HuH-7.5 (cell line): Measurements from ENCODE around the gene PLAGL2.
"Not testable (repeated sequence)": the region's sequence is repeated elsewhere in the genome, so short reads cannot be mapped to it uniquely, and the experiment has no call there.

Source experiments
- DNase-seq: peaks from one replicate; pipeline ENCODE4 v3.0.0; 2011; ENCODE audit warnings: low spot score

PLAGL2 gene

GRCh38 chr20:32207626-32208498 lies at the start of gene PLAGL2, which contains the start of gene POFUT1:
PLAGL2 (minus strand) TSS chr20:32207743; CDS start chr20:32202178, 5,565 bp downstream.
POFUT1 (plus strand) TSS chr20:32207880; CDS start chr20:32207942, 62 bp downstream.
- peak; percentile 99 for DNase-seq

DNA sequence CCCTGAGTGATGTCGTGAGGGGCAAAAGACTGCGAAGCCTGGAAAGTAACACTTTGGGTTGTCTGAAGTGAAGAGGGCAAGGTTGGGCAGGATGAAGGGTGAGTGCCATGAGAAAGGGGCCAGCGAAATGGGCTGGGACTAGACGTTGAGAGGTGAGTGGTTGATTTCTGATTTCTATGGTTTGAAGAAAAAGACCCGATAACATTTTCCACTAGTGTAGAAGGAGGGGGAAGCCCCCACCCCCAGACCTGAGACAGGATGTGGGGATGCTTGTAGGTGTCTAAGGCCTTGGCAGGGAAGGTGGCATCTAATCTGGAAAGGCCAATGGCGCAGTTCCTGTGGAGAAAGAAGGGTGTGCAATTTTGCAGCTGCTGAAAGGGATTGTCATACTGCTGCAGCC lies 44.6 kb upstream of the PLAGL2 start:
- no peak for DNase-seq

DNA sequence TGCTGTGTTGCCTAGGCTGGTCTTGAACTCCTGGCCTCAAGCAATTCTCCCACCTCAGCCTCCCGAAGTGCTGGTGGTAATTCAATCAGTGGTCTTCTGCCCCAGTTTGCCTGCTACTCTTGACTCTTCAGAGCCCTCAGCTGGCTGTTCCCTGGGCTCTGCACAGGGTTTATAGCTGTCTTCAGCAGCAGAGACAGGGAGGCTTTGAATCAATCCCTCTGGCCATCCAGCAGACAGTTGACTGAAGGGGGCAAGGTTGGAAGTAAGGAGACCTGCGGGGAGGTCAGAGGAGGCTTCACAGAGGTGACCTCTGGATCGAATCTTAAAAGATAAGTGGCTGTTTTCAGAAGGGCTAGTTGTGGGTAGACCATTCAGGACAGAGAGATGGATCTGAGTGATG lies 43.9 kb upstream of the PLAGL2 start:
- DNase-seq, result no peak

- DNase-seq, result no peak
These were observed 41.6 kb upstream of the PLAGL2 start for GRCh38 chr20:32249030-32249738.

- no peak for DNase-seq
These were observed 40.5 kb upstream of the PLAGL2 start for GRCh38 chr20:32248043-32248442.

DNA sequence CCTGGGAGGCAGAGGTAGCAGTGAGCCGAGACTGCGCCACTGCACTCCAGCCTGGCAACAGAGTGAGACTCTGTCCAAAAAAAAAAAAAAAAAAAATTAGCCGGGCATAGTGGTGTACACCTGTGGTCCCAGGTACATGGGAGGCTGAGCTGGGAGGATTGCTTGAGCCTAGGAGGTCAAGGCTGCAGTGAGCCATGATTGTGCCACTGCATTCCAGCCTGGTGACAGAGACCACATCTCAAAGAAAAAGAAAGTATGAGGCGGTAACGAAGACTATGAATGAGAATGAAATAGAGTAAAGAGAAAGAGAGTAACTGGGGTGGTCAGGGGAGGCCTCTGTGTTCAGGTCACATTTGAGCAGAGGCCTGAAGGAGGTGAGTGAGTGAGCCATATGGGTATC lies 38.7 kb upstream of the PLAGL2 start:
- DNase-seq, result not testable (repeated sequence)

DNA sequence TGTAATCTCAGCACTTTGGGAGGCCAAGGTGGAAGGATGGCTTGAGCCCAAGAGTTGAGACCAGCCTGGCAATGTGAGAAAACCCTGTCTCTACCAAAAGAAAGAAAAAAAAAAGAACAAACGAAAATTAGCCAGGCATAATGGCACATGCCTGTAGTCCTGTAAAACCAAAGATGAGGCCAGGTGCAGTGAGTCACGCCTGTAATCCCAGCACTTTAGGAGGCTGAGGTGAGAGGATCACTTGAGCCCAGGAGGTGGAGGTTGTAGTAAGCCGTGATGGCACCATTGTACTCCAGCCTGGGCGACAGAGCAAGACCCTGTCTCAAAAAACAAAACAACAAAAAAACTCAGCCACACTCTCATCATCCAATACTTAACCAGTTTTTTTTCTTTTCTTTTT lies 37.4 kb upstream of the PLAGL2 start:
- no peak for DNase-seq

GRCh38 chr20:32244150-32244823 lies 36.7 kb upstream of the PLAGL2 start:
- peak; percentile 28 for DNase-seq

GRCh38 chr20:32241807-32242206 lies 34.3 kb upstream of the PLAGL2 start:
- DNase-seq, result no peak

- no peak for DNase-seq
These were observed 32.7 kb upstream of the PLAGL2 start for GRCh38 chr20:32240205-32240604.

DNA sequence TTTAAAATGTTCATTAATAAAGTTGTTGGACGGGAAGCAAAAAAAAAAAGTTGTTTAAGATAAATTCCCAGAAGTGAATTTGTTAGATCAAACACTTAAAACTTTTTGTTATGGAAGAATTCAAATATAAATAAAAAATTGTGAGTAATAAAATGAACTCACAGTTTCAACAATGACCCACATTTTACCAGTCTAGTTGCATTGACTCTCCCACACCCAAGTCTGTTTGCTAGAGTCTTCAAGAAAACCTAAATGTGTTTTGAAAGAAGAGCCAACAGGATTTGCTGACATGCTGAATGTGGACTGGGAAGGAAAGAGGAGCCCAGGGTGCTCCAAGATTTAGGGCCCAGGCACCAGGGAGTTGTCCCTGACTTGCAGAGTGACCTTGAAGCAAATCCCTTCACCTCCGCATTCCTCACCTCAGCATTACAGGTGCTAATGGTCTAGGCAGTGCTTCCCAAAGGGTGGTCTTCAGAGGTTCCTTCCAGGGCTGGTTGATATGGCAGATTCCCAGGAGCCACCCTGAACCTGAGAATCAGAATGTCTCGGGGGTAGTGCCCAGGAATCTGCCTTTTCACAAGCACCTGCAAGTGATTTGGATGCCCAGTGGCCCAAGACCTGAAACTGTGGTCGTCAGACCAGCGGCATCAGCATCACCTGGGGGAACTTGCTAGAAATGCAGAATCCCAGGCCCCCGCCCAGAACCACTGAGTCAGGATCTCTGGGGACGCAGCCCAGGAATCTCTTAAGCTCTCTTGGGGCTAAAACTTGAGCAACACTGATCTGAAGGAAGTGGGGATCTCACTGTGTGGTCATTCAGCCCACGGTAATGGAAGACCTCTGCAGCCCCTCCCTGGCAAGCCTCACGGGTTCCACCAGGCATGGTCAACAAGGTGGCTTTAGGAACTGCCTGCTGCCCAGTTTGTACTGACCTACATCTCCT lies 31.2 kb upstream of the PLAGL2 start:
- DNase-seq, result no peak

DNA sequence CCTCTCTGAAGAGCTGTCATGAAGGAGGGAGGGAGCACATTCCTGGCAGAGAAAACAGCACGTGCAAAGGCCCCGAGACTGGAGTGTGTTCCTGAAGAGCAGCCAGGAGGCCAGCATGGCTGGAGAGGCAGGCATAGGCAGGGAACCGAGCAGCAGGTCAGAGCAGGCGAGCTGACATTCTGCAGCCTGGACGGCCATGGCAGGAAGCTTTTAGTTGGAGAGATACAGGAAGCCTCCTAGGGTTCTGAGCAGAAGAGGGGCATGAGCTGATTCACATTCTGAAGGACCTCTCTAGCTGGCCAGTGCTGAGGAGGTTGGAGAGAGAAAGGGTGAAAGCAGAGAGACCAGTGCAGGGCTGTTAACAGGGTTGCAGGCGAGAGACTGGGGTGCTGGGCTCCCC lies 29.9 kb upstream of the PLAGL2 start:
- no peak for DNase-seq

GRCh38 chr20:32236819-32237218 lies 29.3 kb upstream of the PLAGL2 start:
- no peak for DNase-seq

GRCh38 chr20:32236048-32236533 lies 28.5 kb upstream of the PLAGL2 start:
- DNase-seq, result no peak

- DNase-seq, result no peak
These were observed 27.9 kb upstream of the PLAGL2 start for GRCh38 chr20:32235331-32236047.

DNA sequence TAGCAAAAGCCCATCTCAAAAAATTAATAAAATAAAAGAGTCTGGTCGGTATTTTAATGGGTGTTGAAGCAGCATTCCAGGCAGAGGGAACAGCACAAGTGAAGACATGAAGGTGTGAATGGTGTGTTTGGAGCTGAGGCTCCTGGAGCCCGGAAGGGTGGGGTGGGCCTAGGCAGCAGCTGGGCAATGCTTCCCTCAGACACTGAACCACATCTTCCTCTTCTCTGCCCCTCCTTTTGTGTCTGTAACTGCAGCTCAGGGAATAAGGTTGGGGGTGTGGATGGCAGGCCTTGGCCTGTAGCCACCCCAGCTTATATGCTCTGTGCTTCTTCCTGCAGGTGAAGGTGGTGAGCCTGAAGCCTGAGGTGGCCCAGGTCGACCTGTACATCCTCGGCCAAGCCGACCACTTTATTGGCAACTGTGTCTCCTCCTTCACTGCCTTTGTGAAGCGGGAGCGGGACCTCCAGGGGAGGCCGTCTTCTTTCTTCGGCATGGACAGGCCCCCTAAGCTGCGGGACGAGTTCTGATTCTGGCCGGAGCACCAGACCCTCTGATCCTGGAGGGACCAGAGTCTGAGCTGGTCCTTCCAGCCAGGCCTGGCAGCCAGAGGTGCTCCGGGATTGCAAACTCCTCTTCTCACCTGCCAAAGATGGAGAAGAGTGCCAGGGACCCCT lies 26.7 kb upstream of the PLAGL2 start:
- no peak for DNase-seq

- DNase-seq, result no peak
These were observed 25.7 kb upstream of the PLAGL2 start for GRCh38 chr20:32233286-32233685.

DNA sequence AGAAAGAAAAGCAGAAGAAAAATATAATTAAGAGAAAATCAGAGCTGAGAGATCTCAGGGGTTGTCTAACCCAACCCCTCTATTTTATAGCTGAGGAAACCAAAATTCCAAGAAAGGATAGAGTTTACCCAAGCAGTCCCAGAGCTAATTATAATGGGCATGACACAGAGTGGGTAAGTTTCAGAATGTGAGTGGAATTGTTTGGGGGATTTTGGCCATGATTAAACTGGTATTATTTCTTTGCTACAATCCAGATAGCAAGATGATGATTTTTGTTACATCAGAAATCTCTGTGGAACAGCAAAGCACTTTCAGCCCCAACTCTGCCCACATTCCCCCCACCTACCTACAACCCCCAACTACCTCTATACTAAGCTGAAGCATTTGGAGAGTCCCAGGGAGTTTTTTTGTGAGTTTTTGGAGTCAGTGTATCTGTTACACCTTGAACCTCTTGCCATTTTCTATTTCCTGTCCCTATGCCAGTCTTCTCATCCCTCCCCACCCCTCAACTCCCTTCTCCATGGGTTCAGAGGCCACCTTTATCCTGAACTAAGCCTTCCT lies 24.9 kb upstream of the PLAGL2 start:
- no peak for DNase-seq

DNA sequence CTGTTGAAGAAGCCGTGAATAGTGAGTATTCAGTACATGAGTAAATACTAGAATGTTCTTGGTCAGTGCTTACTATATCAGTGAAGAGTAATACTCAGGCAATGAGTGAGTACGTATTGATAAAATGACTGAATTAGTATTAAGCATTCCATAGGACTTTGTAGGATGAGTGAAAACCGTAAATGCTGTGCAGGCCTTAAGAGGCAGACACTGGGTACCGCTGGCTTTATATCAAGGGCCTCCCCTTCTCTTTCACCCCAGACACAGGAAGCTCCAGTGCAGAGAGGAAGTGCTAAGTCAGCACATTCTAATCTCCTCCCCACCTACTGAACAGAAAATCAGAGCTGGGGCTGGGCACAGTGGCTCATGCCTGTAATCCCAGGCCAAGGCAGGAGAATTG lies 24.3 kb upstream of the PLAGL2 start:
- no peak for DNase-seq

DNA sequence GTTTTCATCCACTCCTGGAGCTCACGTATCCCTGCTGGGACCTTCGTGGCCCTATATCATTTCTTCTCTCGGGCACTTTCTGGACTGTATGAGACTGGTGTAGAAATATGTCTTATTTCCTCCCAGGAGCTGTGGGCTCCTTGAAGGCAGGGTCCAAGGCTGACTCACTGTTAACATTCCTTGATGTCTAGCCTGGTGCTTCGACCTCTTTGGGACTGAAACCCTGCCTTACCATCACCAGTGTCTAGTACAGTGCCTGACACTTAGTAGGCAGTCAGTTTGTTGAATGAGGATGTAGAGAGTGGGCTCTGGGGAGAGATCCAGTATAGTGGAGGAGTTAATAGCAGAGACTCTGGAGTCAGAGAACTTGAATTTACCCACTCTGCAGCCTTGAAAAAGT lies 23.7 kb upstream of the PLAGL2 start:
- DNase-seq, result no peak
